ENCODE measurements around the gene PTPN1.
"Not testable (repeated sequence)": the region's sequence is repeated elsewhere in the genome, so short reads cannot be mapped to it uniquely, and the experiment has no call there.

PTPN1 gene

GRCh38 chr20:50620459-50620858 is 110.3 kb downstream of the PTPN1 start:
- DNase-seq = not testable (repeated sequence)

- no peak for DNase-seq
Measured at GRCh38 chr20:50621068-50621665, 111.0 kb downstream of the PTPN1 start.

DNA sequence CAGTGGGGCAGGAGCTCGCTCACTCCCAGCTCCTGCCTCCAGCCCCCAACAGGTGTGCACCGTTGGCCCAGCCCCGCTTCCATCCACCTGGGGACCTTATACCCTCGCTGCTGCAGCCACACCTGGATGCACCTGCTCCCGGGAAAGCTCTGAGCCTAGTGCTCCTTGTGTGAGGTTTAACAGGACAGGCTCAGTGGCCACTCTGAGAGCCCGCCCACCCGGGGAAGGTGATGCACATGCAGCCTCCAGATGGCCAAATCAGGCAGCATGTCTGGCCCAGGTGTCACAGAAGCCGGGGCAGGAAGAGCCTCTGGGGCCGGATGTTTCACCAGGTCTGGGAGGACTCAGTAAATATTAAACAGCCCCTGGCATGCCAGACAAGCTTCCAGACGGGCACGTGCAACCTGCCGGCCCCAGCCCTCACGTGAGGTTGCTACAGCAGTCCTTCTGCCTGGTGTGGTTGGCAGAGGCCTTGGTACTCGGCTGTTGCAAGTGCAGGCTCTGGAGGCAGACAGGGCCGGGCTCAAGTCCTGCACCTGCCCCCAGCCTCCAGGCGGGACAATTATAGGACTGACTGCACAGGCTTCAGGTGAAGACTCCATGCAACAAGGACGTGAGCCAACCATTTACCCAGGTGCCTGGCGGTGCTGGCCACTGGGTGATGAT is 114.3 kb downstream of the PTPN1 start:
- peak; percentile 72 for DNase-seq

DNA sequence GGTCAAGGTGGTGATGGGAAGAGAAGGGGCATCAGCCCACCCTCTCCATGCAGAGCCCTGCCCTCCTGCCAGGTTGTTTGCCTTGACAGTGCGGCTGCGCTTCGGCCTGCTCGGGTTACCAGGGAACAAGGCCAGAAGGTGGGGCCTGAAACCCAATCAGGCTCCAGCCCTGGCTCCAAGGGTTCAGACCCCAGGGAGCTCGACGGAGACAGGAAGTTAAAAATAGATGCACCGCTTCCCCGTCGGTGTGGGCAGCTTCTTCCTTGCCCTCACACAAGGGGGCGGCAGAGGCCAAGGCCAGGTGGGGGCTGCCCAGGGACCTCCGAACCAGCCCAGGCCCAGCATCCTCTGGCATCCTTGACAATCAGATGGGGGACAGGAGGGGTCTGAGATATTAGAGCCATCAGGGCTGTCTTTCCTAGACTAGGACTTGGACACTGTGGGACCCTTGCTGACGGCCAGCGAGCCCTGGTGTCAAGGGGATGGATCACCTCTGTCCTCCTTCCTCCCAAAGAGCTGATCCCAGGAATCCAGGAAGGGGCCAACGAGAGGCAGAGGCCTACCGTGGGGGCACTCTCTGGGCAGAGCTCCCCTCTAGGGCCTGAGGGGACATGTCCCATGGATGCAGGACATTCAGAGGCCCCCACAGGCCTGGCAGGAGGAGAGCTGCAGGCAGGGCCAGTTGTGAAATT is 115.9 kb downstream of the PTPN1 start:
- peak; percentile 74 for DNase-seq

GRCh38 chr20:50627747-50628146 is 117.6 kb downstream of the PTPN1 start:
- DNase-seq = no peak

- no peak for DNase-seq
Measured at GRCh38 chr20:50628332-50628731, 118.1 kb downstream of the PTPN1 start.

GRCh38 chr20:50628853-50629669 is 118.9 kb downstream of the PTPN1 start:
- no peak for DNase-seq

- no peak for DNase-seq
Measured at GRCh38 chr20:50629670-50630045, 119.5 kb downstream of the PTPN1 start.

DNA sequence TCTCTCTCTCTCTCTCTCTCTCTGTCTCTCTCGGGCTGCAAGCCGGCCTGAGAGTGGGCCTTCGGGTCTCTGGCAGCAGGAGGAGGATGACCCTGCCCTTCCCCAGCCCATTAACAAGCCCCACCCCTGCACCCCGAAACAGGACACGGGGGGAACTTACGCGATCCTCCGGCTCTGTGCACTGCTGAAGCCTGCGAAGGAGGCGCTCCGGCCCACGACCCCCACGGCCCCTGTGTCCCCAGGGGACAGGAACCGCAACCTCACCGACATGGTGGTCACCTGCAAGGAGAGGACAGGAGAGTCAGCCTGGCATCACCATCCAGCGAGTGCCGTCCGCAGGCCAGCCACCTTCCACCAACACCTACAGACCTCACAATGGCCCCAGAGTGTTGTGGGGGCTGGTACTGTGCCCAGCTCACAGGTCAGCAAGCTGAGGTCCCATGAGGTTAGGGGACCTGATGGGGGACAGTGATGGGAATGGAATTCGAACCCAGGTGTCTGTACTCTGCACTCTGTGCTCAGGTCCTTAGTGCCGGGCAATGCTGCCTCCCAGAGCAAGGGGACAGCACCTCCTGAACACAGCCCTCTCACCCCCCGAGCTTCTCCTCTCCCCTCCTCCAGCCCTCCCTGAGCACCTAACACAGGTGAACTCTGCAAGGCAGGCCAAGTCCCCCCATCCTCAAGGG is 120.5 kb downstream of the PTPN1 start:
- no peak for DNase-seq

DNA sequence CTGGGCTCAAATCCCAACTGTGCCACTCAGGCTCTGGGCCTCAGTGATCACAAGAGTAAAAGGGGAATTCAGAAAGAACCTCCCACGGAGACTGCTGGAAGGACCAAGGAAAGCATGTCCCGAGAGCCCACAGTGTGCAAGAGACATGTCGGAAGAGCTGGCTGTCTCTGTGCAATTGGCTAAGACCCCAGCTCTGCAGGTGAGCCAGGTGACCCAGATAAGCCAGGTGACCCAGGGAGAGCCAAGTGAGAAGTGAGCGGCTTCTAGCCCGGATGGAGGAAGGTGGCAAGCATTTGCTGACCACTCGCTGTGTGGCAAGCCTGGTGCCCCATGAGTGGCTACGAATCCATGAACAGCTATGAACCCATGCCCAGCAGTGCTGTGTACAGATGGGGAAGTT is 122.1 kb downstream of the PTPN1 start:
- no peak for DNase-seq

- no peak for DNase-seq
Measured at GRCh38 chr20:50632701-50633100, 122.5 kb downstream of the PTPN1 start.

DNA sequence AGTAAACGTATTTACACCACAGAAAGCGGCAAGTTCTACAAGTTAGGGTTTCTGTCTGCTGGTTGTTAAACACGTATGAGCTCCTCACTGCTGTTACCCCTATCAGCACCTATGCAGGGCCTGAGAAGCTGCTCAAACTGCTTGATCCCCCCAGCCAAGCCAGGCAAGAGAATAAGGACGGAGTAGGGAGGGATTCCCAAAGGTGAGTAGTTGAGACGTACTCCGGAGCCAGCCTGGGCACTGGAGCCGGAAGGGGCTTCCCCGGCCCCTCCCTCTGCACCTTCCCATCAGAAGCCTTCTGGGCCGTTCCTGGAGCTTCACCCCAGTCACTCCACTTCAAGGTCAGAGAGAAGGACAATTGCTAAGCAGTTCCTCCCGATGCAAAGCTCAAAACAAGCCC is 123.2 kb downstream of the PTPN1 start:
- no peak for DNase-seq

DNA sequence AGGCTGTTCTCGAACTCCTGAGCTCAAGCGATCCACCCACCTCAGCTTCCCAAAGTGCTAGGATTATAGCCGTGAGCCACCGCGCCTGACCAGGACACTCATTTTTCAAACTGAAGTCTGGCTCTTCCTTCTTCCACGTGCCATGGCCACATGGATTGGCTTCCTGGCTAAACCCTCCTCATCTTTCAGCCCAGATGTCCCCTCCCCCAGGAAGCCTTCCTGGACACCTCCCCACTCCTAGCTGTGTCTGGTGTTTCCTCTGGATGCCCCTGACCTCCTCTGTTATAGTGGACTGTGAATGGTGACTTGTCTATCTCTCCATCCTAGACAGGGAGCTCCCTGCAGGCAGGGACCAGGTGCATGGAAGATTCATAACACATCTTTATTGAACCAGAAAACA is 124.0 kb downstream of the PTPN1 start:
- no peak for DNase-seq

Data from NCI-H2029 treated with DMSO at 0.1 percent for 48 hours (cell line).